Sigmoid colon (tissue), 4 donors: ENCODE measurements around the gene ENTR1.

Experiments used
- CTCF ChIP-seq, 4 experiments: fragments of 450-650 bp in 3 of 4; fragments of 200-600 bp in 1 of 4; IDR thresholded peaks; one replicate each; pipeline ENCODE4 v1.5.1; 2016 to 2019; ENCODE audit warnings: antibody characterized with exemption in 4 of 4, mild to moderate bottlenecking in 3 of 4, moderate library complexity in 2 of 4
- EP300 ChIP-seq, 4 donors: sonication (generic); formaldehyde crosslinking; IDR thresholded peaks; one replicate each; pipeline ENCODE4 v1.6.1; 2017; ENCODE audit warnings: antibody characterized with exemption in 4 of 4
- POLR2A ChIP-seq, 2 donors: fragments of 450-650 bp; IDR thresholded peaks; one replicate each; pipeline ENCODE4 v1.6.1; 2016; ENCODE audit warnings: antibody characterized with exemption in 2 of 2, mild to moderate bottlenecking in 2 of 2, moderate library complexity in 2 of 2
- POLR2AphosphoS5 ChIP-seq, 4 donors: sonication (generic); formaldehyde crosslinking; IDR thresholded peaks; one replicate each; pipeline ENCODE4 v1.6.1; 2017; ENCODE audit warnings: antibody characterized with exemption in 4 of 4

GRCh38 chr9:136358016-136358415 lies 52.4 kb downstream of the ENTR1 start:
- TF ChIP-seq POLR2A (IDR thresholded peaks at IDR 0.05): no peak
- no peak for TF ChIP-seq CTCF (IDR thresholded peaks at IDR 0.05)
- no peak for TF ChIP-seq POLR2AphosphoS5 (IDR thresholded peaks at IDR 0.05)
- no peak for TF ChIP-seq EP300 (IDR thresholded peaks at IDR 0.05)
